LNCaP clone FGC (cell line): ENCODE measurements around the gene KDM5A.
"Not testable (repeated sequence)": the region's sequence is repeated elsewhere in the genome, so short reads cannot be mapped to it uniquely, and the experiment has no call there.

Experiments used
- DNase-seq: peaks from one replicate; pipeline ENCODE4 v3.0.0-alpha.2; 2011; ENCODE audit warnings: low read depth
- H3K4me3 ChIP-seq: 2 replicates; pipeline ENCODE4 v1.5.1; 2011; ENCODE audit warnings: mild to moderate bottlenecking, low read depth, low read length, control low read depth
- TF ChIP-seq, protein P1 (sequence below): IDR thresholded peaks from 2 replicates; pipeline ENCODE4 v1.5.1; 2012; ENCODE audit warnings: mild to moderate bottlenecking; ENCODE audit not compliant: control insufficient read depth, insufficient read depth; ENCODE audit errors: extremely low read depth

Gene KDM5A

DNA sequence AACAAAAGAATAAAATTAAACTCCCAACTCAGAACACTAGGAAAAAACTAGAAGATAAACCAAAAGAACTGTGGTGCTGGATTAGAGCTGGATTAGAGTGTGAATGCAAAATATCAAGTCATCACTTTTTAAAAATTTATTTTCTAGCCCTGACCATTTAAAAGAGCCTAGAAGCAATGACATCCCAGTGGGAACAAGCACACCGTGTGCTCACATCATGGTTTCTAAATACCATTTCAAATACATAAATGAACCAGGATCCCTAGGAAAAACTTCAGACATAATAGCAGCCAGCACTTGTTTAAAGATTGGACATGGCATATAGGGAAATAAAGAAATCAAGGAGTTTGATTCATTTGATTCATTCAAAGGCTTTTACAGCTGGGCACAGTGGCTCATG is 30.0 kb downstream of the KDM5A start:
- H3K4me3 ChIP-seq, result no peak overlapping the region
- TF ChIP-seq, protein P1, sequence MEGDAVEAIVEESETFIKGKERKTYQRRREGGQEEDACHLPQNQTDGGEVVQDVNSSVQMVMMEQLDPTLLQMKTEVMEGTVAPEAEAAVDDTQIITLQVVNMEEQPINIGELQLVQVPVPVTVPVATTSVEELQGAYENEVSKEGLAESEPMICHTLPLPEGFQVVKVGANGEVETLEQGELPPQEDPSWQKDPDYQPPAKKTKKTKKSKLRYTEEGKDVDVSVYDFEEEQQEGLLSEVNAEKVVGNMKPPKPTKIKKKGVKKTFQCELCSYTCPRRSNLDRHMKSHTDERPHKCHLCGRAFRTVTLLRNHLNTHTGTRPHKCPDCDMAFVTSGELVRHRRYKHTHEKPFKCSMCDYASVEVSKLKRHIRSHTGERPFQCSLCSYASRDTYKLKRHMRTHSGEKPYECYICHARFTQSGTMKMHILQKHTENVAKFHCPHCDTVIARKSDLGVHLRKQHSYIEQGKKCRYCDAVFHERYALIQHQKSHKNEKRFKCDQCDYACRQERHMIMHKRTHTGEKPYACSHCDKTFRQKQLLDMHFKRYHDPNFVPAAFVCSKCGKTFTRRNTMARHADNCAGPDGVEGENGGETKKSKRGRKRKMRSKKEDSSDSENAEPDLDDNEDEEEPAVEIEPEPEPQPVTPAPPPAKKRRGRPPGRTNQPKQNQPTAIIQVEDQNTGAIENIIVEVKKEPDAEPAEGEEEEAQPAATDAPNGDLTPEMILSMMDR, result no peak
- no peak for DNase-seq

DNA sequence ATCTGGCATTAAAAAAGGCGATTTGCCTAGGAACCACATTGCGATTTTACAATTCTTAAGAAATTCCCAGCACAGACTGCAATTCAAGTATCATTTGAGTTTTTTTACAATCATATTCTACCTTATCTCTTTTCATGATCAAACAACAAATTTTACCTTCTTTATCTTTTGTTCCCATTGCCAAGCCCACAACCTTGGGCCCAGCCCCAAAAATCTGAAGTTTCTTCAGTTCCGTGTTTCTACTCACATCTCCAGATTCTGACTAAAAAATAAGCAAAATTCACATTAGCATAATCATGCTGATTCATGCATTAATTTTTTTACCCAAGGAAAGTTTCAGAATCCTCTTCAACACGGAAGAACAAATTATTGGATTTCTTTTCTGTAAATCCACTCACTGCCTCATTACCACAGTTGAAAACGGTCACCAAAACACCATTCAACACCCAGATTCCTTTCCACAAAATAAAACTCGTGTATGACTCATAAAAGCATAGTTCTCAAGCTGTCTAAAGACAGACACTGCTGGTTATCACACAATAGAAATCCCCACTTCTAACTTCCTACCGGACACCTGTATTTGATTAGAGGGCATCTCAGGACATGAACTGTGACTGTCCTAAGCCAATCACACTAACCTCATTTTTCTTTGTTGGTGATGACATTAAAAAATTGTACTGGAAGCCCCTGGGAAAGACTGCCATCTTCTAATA is 32.7 kb downstream of the KDM5A start:
- TF ChIP-seq, protein P1, result no peak
- no peak for DNase-seq
- H3K4me3 ChIP-seq, result no peak overlapping the region

DNA sequence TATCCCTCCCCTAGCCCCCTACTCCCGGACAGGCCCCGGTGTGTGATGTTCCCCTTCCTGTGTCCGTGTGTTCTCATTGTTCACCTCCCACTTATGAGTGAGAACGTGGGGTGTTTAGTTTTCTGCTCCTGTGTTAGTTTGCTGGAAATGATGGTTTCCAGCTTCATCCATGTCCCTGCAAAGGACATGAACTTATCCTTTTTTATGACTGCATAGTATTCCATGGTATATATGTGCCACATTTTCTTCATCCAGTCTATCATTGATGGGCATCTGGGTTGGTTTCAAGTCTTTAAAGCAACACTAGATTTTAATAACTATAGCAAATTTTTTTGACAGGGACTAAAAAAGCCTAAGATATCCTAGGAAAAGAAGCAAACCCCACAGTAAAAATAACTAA is 37.9 kb downstream of the KDM5A start:
- not testable (repeated sequence) for DNase-seq

DNA sequence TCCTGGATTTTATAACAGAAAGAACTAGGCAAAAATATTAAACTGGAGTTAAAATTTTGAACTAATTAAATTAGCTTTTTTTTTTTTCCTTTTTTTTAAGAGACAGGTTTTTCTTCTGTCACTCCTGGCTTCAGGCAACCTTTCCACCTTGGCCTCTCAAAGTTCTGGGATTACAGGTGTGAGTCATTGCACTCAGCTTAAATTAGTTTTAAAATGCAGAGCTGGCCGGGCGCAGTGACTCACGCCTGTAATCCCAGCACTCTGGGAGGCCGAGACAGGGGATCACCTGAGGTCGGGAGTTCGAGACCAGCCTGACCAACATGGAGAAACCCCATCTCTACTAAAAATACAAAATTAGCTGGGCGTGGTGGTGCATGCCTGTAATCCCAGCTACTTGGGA is 39.5 kb downstream of the KDM5A start:
- DNase-seq, result not testable (repeated sequence)

More for the DNA sequence above, 37.9 kb downstream of the KDM5A start:
- H3K4me3 ChIP-seq, result not testable (repeated sequence)

DNA sequence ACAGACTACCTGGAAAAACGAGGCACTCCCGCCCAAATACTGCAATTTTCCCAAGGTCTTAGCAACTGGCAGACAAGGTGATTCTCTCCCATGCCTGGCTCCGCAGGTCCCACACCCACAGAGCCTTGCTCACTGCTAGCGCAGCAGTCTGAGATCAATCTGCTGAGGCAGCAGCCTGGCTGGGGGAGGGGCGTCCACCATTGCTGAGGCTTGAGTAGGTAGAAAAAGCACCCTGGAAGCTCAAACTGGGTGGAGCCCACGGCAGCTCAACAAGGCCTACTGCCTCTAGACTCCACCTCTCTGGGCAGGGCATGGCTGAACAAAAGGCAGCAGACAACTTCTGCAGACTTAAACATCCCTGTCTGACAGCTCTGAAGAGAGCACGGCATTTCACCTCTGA is 46.1 kb downstream of the KDM5A start:
- DNase-seq, H3K4me3 ChIP-seq: not testable (repeated sequence)

More for the DNA sequence above, 39.5 kb downstream of the KDM5A start:
- H3K4me3 ChIP-seq, result not testable (repeated sequence)

DNA sequence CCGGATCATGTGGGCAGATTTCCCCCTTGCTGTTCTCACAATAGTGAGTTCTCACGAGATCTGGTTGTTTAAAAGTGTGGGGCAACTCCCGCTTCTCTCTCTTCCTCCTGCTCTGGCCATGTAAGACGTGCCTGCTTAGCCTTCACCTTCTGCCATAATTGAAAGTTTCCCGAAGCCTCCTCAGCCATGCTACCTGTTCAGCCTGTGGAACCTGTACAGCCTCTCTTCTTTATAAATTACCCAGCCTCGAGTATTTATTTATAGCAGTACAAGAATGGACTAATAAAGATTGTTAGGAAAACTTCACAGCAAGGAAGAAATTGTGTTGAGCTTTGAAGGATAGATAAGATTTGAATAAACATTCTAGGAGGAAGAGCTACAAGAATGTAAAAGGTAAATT is 52.1 kb downstream of the KDM5A start:
- H3K4me3 ChIP-seq, result no peak overlapping the region
- peak; percentile 84 for DNase-seq
- TF ChIP-seq, protein P1, result no peak

DNA sequence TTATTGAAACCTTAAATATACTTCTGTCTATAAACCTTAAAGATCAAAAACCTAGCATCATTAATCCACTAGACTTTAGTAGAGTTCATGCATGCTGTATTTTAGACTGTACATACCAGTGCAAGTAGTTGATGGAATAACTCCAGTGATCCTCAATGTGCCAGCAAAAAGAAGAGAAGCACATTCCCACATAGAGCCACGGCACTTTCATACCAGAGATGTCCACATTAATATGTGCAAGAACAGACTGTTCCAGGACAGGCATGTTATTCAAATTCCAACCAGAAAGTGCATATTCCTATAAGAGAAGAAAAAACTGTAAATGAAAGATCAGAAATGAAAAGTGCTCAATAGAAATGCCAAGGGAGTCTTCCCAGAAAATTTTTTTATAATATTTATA is 55.0 kb downstream of the KDM5A start:
- H3K4me3 ChIP-seq, result no peak overlapping the region
- TF ChIP-seq, protein P1, result no peak
- no peak for DNase-seq

DNA sequence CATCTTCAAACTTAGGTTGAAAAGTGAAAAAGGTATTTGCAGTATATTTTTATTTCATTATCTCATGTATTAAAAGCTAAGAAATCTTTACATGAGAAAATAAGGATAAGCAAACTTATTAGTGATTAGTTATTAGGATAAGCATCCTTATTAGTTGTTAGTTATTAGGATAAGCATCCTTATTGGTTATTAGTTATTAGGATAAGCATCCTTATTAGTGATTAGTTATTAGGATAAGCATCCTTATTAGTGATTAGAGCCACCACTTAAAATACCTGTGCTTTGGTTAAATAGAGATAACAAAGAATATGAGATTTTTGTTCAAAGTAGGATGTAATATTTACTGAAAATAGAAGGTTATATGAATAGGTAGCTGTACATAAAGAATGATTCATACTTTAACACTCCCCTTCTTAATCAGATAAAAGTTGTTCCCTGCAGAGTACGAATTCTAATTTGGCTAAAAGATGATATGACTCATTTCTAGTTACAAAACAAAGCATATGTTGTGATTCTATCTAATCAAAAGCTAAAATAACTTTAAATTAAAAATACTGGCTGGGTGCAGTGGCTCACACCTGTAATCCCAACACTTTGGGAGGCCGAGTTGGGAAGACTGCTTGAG is 56.4 kb downstream of the KDM5A start:
- no peak overlapping the region for H3K4me3 ChIP-seq
- TF ChIP-seq, protein P1, result no peak
- DNase-seq, result no peak
